Measurements from ENCODE around the gene DISP3. TPM values are rescaled to one million over a fixed set of nuclear protein-coding genes. Genes with fewer than 3 reads are reported as not detected.

Gene DISP3
- total and polyA plus RNA-seq, 9 donors, result 0.08 to 0.36 (median 0.23) TPM; not detected in 5

DNA sequence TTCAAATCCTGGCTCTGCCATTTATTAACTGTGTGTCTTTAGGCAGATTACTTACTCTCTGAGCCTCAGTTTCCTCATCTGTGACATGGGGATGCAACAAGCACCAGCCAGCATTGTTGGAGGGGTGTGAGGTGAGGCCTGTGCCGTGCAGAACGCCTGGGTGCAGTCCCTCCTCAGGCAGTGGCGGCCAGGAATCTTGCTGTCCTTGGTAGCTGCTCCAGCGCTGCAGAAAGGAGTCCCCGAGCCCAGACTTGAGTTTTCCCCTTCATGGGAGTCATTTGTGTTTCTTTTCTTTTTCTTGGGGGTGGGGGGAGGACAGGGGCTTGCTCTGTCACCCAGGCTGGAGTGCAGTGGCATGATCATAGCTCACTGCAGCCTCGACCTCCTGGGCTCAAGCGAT is 46.6 kb downstream of the DISP3 start:
- intact Hi-C loops (cut with DNase I), result no loop called here
- no peaks in the 10 kb centered on the region for H3K4me1 ChIP-seq (ENCODE audit: insufficient read depth)
- H3K4me3 ChIP-seq, result no peak overlapping the region
- 84 to 88% (median 88%) methylated on average over 7 of the region's 7 CpGs for WGBS, 3 donors
- H3K27me3 ChIP-seq, result no peaks in the 10 kb centered on the region
- TF ChIP-seq POLR2A (IDR thresholded peaks at IDR 0.05), result no peak
- no peak for TF ChIP-seq EP300 (IDR thresholded peaks at IDR 0.05)
- TF ChIP-seq, protein P1, sequence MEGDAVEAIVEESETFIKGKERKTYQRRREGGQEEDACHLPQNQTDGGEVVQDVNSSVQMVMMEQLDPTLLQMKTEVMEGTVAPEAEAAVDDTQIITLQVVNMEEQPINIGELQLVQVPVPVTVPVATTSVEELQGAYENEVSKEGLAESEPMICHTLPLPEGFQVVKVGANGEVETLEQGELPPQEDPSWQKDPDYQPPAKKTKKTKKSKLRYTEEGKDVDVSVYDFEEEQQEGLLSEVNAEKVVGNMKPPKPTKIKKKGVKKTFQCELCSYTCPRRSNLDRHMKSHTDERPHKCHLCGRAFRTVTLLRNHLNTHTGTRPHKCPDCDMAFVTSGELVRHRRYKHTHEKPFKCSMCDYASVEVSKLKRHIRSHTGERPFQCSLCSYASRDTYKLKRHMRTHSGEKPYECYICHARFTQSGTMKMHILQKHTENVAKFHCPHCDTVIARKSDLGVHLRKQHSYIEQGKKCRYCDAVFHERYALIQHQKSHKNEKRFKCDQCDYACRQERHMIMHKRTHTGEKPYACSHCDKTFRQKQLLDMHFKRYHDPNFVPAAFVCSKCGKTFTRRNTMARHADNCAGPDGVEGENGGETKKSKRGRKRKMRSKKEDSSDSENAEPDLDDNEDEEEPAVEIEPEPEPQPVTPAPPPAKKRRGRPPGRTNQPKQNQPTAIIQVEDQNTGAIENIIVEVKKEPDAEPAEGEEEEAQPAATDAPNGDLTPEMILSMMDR (IDR thresholded peaks at IDR 0.05), result no peak
- peak in 1 of 5 donors; percentile 3 for DNase-seq
- H3K9me3 ChIP-seq, result no peaks in the 10 kb centered on the region
- no peaks in the 10 kb centered on the region for H3K36me3 ChIP-seq
- H3K27ac ChIP-seq, result no peak overlapping the region

GRCh38 chr1:11526071-11526895 is 47.3 kb downstream of the DISP3 start:
- H3K4me3 ChIP-seq, result no peak overlapping the region
- DNase-seq, result no peak
- 82 to 87% (median 84%) methylated on average over 26 of the region's 26 CpGs for WGBS, 3 donors
- H3K9me3 ChIP-seq, result no peaks in the 10 kb centered on the region
- no peaks in the 10 kb centered on the region for H3K36me3 ChIP-seq
- H3K27me3 ChIP-seq, result no peaks in the 10 kb centered on the region
- intact Hi-C loops (cut with DNase I), result no loop called here
- TF ChIP-seq POLR2A (IDR thresholded peaks at IDR 0.05) (no peak), EP300 (IDR thresholded peaks at IDR 0.05) (no peak)
- TF ChIP-seq, protein P1 (IDR thresholded peaks at IDR 0.05), result no peak
- no peaks in the 10 kb centered on the region for H3K4me1 ChIP-seq (ENCODE audit: insufficient read depth)
- no peak overlapping the region for H3K27ac ChIP-seq

GRCh38 chr1:11527541-11528452 is 48.8 kb downstream of the DISP3 start:
- H3K4me1 ChIP-seq (ENCODE audit: insufficient read depth), result no peaks in the 10 kb centered on the region
- no peak overlapping the region for H3K4me3 ChIP-seq
- no peaks in the 10 kb centered on the region for H3K27me3 ChIP-seq
- H3K27ac ChIP-seq, result no peak overlapping the region
- TF ChIP-seq, protein P1 (IDR thresholded peaks at IDR 0.05), result no peak
- TF ChIP-seq EP300 (IDR thresholded peaks at IDR 0.05) (no peak), POLR2A (IDR thresholded peaks at IDR 0.05) (no peak)
- no peaks in the 10 kb centered on the region for H3K36me3 ChIP-seq
- DNase-seq, result no peak
- H3K9me3 ChIP-seq, result no peaks in the 10 kb centered on the region
- intact Hi-C loops (cut with DNase I), result no loop called here
- 90 to 91% (median 91%) methylated on average over 13 of the region's 13 CpGs for WGBS, 3 donors

GRCh38 chr1:11528611-11529261 is 49.8 kb downstream of the DISP3 start:
- TF ChIP-seq EP300 (IDR thresholded peaks at IDR 0.05), result no peak
- TF ChIP-seq, protein P1 (IDR thresholded peaks at IDR 0.05), result no peak
- no peak for TF ChIP-seq POLR2A (IDR thresholded peaks at IDR 0.05)
- 82 to 83% (median 83%) methylated on average over 13 of the region's 13 CpGs for WGBS, 3 donors
- H3K36me3 ChIP-seq, result no peaks in the 10 kb centered on the region

More at GRCh38 chr1:11528611-11529261, 49.8 kb downstream of the DISP3 start:
- Histone ChIP-seq H3K4me1 (ENCODE audit: insufficient read depth) (no peaks in the 10 kb centered on the region), H3K27ac (no peak overlapping the region), H3K9me3 (no peaks in the 10 kb centered on the region), H3K27me3 (no peaks in the 10 kb centered on the region), H3K4me3 (no peak overlapping the region)
- intact Hi-C loops (cut with DNase I), result no loop called here
- DNase-seq, result no peak

All from ovary (tissue), 9 donors.